ENCODE data around the gene CYP26C1.

Gene CYP26C1

DNA sequence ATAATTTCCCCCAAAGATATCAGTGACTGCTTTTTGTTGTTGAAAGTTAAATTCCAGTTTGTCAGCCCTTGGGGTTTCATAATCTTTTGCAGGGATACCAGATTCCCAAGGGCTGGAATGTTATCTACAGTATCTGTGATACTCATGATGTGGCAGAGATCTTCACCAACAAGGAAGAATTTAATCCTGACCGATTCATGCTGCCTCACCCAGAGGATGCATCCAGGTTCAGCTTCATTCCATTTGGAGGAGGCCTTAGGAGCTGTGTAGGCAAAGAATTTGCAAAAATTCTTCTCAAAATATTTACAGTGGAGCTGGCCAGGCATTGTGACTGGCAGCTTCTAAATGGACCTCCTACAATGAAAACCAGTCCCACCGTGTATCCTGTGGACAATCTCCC is 16.3 kb downstream of the CYP26C1 start:
- TF ChIP-seq POLR2A (IDR thresholded peaks at IDR 0.05; ENCODE audit: low read length) (no peak), GATA1 (IDR thresholded peaks at IDR 0.05; ENCODE audit: low read depth, low read length) (no peak)
- DNase-seq = no peak

DNA sequence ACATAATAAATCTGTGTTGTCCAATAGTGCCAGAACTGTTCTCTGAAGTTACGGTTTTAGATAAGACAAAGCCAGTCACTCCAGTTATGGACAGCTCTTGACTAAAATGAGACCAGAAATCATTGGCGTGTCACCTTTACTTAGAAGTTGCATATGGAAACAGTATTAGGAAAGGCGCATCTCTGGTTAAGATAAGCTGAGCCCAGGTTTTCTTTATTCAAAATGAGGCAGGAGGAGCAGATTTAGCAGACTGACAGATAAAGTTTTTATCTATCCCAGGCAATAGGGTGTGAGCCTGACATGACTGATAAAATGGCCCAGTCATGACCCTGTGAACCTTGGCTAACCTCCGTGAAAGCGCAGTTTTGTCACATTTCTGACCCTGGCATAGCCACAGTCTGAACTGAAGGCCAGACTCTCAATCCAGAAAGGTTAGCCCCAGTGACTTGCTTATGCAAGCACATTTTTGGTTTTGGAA is 17.3 kb downstream of the CYP26C1 start:
- DNase-seq = peak in 1 of 2 experiments; percentile 32

DNA sequence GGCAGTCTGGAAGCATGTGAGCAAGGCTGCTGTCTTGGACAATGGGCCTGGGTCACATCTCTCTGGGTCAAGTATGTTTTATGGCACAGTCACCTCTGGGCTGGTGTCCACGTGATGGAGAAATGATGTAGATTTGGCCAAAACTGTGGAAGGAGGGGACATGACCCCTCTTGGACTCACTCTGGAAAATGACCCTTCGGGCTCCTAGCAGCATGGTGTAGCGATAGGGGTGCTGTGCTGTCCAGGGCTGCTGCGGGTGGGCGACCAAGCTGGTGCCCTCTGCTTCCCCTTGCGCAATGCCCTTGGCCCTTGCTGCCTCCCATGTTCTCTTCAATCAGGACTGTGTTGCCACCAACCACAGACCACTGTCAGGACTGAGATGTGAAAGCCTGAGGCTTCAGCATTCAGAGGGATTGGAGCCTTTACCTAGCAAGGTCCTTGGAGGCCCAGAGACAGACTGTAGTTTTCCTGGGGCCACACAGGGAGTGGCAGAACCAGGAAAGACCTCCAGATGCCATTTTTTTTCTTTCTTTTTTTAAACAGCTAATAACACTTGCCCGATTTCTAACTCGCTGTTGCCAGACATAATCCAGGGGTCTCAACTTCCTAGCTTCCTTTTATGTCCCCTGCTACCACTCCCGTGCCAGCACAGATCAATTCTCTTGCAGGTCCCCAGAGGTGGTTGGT is 19.2 kb downstream of the CYP26C1 start:
- no peak for TF ChIP-seq POLR2A (IDR thresholded peaks at IDR 0.05; ENCODE audit: low read length)
- no peak for TF ChIP-seq GATA1 (IDR thresholded peaks at IDR 0.05; ENCODE audit: low read depth, low read length)
- DNase-seq = no peak

More for the DNA sequence above, 17.3 kb downstream of the CYP26C1 start:
- TF ChIP-seq POLR2A (IDR thresholded peaks at IDR 0.05; ENCODE audit: low read length) (no peak), GATA1 (IDR thresholded peaks at IDR 0.05; ENCODE audit: low read depth, low read length) (no peak)

DNA sequence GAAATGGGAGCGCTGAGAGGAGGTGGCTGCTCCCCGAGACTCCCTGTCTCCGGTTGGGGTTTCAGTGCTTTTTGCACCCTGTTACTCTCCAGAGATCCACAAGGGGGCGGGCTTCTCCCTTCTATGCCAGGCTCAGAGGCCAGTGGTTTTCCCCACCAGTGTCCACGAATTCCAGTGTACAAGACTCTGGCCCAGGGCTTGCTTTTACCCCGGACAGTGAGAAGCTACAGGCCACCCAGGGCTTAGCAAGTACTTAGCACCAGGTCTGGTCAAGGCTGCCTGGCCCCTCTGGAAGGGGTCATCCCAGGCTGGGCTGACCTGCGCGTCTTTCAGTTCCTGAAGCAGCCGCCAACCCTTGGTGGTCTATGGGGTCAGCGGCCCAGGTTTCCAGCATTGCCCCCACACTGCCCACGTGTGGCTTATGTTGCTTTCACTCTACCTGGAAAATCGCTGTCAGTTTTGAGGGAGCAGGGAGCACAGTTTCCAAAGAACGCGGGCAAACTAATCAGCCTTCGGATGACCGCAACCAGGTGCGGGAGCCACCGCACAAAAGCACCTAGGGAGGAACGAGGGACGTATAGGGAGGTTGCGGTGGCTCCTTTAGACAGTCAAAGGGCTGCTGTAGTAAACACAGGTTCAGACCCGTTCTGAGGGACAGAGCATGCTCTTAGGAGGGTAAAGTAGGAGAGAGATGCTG is 19.9 kb downstream of the CYP26C1 start:
- DNase-seq = peak; percentile 35 to 65
- TF ChIP-seq GATA1 (IDR thresholded peaks at IDR 0.05; ENCODE audit: low read depth, low read length) (no peak), POLR2A (IDR thresholded peaks at IDR 0.05; ENCODE audit: low read length) (no peak)

GRCh38 chr10:93081318-93081717 is 20.7 kb downstream of the CYP26C1 start:
- no peak for DNase-seq
- TF ChIP-seq GATA1 (IDR thresholded peaks at IDR 0.05; ENCODE audit: low read depth, low read length) (no peak), POLR2A (IDR thresholded peaks at IDR 0.05; ENCODE audit: low read length) (no peak)

DNA sequence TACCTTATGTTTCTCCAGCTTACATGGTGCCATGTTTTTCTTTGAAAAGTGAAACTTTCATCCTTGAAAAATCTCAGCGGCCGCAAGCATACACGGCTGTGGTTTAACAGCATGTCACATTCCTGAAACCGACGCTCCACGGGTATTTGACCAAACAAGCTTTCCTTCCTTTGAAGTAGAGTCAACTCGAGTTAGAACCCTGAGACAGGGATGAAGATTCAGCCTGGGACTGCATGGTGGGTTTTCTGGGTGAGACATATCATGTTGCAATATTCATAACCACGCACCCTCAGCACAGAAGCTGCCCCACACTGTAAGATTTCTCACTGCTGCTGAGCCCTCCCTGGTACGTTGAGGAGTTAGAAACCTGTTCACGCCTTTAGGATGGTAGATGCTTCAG is 21.2 kb downstream of the CYP26C1 start:
- no peak for TF ChIP-seq GATA1 (IDR thresholded peaks at IDR 0.05; ENCODE audit: low read depth, low read length)
- TF ChIP-seq POLR2A (IDR thresholded peaks at IDR 0.05; ENCODE audit: low read length) = no peak

DNA sequence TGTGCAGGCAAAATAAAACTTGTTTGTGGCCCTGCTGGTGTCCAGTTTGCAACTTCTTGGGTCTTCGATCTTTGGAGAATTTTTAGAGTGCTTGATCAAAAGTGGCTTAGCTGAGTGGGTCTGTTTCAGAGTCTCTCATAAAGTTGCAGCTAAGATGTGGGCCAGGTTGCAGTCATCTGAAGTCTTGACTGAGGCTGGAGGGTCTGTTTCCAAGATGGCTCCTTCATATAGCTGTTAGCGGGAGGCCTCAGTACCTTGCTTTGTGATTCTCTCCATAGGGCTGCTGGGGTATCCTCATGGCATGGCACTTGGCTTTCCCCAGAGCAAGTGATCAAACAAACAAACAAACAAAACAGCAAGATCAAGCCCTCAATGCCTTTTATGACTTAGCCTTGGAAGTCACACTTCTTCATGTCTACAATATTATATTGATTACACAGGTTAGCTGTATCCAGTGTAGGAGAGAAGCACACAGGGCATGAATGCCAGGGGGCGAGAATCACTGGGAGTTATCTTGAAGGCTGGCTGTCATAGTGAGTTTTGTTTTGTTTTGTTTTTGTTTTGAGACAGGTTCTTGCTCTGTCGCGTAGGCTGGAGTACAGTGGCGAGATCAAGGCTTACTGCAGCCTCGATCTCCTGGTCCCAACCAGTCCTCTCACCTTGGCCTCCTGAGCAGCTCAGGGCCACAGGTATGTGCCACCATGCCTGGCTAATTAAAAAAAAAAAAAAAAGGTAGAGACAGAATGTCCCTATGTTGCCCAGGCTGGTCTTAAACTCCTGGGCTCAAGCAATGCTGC is 23.3 kb downstream of the CYP26C1 start:
- DNase-seq = no peak
- TF ChIP-seq GATA1 (IDR thresholded peaks at IDR 0.05; ENCODE audit: low read depth, low read length) = no peak
- TF ChIP-seq POLR2A (IDR thresholded peaks at IDR 0.05; ENCODE audit: low read length) = no peak

More for the DNA sequence above, 21.2 kb downstream of the CYP26C1 start:
- DNase-seq = no peak

- no peak for DNase-seq
- TF ChIP-seq POLR2A (IDR thresholded peaks at IDR 0.05; ENCODE audit: low read length) (no peak), GATA1 (IDR thresholded peaks at IDR 0.05; ENCODE audit: low read depth, low read length) (no peak)
Measured at GRCh38 chr10:93085272-93085859, 24.8 kb downstream of the CYP26C1 start.

- TF ChIP-seq POLR2A (IDR thresholded peaks at IDR 0.05; ENCODE audit: low read length) (no peak), GATA1 (IDR thresholded peaks at IDR 0.05; ENCODE audit: low read depth, low read length) (no peak)
- DNase-seq = no peak
Measured at GRCh38 chr10:93086289-93086688, 25.7 kb downstream of the CYP26C1 start.

GRCh38 chr10:93087846-93088245 is 27.2 kb downstream of the CYP26C1 start:
- no peak for DNase-seq
- TF ChIP-seq GATA1 (IDR thresholded peaks at IDR 0.05; ENCODE audit: low read depth, low read length) (no peak), POLR2A (IDR thresholded peaks at IDR 0.05; ENCODE audit: low read length) (no peak)

DNA sequence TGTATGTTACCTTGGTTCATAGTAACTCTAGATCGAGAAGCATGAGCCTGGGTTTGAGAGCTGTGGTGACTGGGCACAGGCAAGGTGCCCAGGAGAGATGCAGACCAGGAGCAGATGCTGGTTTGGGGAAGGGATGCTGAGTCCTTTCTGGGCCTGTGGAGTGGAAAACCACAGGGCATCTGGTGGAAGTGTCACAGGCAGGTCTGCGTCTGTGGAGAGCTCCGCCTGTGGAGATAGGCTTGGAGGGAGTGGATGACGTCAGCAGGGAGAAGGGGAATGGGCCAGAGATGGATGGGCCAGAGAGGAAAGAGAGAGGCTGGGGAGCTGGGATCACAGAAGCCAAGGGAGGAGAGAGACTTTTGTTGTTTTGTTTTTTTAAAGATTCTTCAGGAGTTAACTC is 27.9 kb downstream of the CYP26C1 start:
- TF ChIP-seq GATA1 (IDR thresholded peaks at IDR 0.05; ENCODE audit: low read depth, low read length) = no peak
- TF ChIP-seq POLR2A (IDR thresholded peaks at IDR 0.05; ENCODE audit: low read length) = no peak

GRCh38 chr10:93090619-93091018 is 30.0 kb downstream of the CYP26C1 start:
- no peak for DNase-seq
- TF ChIP-seq GATA1 (IDR thresholded peaks at IDR 0.05; ENCODE audit: low read depth, low read length) = no peak
- no peak for TF ChIP-seq POLR2A (IDR thresholded peaks at IDR 0.05; ENCODE audit: low read length)

More for the DNA sequence above, 27.9 kb downstream of the CYP26C1 start:
- DNase-seq = no peak

- DNase-seq = no peak
- TF ChIP-seq POLR2A (IDR thresholded peaks at IDR 0.05; ENCODE audit: low read length) = no peak
- TF ChIP-seq GATA1 (IDR thresholded peaks at IDR 0.05; ENCODE audit: low read depth, low read length) = no peak
Measured at GRCh38 chr10:93091960-93092359, 31.4 kb downstream of the CYP26C1 start.

DNA sequence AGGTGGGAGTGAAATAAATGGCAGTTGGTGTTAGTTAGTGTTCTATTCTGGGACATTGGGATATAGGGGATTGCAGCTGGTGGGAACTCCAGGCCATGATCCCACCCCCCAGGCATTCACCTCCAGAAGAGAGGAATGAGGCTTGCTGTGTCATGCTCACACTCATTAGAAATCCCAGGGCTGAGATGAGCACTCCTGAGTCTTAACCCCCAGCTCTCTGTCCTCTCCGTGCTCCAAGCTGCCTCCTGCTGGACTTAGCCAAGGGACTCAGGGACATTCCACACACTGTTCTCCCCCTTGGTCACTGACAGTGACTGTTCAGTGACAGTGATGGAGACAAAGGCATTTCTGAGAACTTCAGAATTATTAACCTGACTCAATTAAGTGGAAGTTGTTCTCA is 34.6 kb downstream of the CYP26C1 start:
- TF ChIP-seq POLR2A (IDR thresholded peaks at IDR 0.05; ENCODE audit: low read length) = no peak
- no peak for TF ChIP-seq GATA1 (IDR thresholded peaks at IDR 0.05; ENCODE audit: low read depth, low read length)
- no peak for DNase-seq

All from erythroblast (primary cell).